ENCODE data around the gene MAGEB4. TPM values are rescaled to one million over a fixed set of nuclear protein-coding genes. Genes with fewer than 3 reads are reported as not detected.
A peak's percentile ranks its signal among the peaks of the same experiment; 100 is the strongest.

MAGEB4 gene
- polyA plus RNA-seq, 1 donor (not counting 4 experiments of a cell fraction or from before 2014, with no cell fraction given), result not detected

DNA sequence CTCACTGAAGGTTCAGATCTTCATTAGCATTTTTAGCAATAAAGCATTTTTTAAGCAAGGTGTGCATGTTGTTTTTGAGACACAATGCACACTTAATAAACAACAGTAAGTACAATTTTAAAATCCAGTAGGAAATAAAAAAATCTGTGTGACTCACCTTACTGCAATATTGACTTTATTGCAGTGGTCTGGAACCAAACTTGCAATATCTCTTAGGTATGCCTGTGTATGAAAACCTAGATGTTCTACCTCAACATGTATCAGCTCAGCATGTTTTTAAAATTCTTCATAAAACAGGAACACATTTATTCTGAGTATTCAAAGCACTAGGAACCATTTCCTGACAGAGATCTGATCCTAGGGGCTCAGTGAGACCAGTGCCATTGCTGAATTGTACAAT lies 40.7 kb downstream of the MAGEB4 start:
- no peak overlapping the region for H2AFZ ChIP-seq (ENCODE audit: control insufficient read depth, low read length)
- no peak for DNase-seq (ENCODE audit: low read depth, low spot score)

DNA sequence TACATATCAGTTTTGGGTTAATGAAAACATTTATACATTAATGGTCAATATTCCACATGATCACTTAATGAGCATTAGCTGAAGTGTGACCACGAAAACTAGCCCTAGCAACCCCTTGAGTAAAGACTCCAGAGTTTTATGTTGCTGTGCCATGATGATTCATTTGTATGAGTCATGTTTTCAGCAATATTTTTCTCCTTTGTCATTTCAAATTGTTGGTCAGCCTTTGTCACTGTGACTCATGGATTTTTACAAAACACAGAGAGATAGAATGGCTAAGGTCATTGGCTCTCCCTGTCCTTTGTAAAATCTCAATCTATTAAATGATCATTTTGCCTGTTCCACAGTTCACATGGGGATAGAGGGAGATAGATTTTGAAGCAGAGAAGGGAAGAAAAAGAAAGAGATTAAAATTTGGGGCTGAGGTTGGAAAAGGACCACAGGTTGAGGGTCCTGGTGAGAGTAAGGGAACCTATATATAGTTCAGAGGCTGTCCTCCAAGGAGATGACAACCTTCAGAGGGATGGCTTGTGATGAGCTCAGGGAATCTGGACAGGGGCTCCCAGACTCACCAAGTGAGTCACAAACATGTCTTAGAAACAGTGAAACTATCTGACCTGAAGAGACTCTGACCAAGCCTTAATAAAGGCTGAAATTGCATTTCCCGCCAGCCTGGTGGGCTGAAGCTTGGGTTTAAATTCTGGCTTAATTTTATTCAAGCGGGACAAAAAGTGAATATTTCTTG lies 41.8 kb downstream of the MAGEB4 start:
- dilution Hi-C loops (cut with MboI; ENCODE audit: extremely low pct_ligation_motif_present, low sequenced_read_pairs), result no loop called here
- peaks cover 5% of the 10 kb centered on the region for H3K4me1 ChIP-seq (ENCODE audit: control insufficient read depth, extremely low read depth, insufficient read depth, low read length)
- peak; percentile 58 for FAIRE-seq
- H4K20me1 ChIP-seq (ENCODE audit: control insufficient read depth, extremely low read depth, insufficient read depth, low read length), result no peaks in the 10 kb centered on the region
- H3K79me2 ChIP-seq (ENCODE audit: control insufficient read depth, insufficient read depth, low read length), result no peaks in the 10 kb centered on the region
- no peak overlapping the region for H3K9ac ChIP-seq (ENCODE audit: control insufficient read depth, extremely low read depth, insufficient read depth, low read length)
- TF ChIP-seq, protein P1, sequence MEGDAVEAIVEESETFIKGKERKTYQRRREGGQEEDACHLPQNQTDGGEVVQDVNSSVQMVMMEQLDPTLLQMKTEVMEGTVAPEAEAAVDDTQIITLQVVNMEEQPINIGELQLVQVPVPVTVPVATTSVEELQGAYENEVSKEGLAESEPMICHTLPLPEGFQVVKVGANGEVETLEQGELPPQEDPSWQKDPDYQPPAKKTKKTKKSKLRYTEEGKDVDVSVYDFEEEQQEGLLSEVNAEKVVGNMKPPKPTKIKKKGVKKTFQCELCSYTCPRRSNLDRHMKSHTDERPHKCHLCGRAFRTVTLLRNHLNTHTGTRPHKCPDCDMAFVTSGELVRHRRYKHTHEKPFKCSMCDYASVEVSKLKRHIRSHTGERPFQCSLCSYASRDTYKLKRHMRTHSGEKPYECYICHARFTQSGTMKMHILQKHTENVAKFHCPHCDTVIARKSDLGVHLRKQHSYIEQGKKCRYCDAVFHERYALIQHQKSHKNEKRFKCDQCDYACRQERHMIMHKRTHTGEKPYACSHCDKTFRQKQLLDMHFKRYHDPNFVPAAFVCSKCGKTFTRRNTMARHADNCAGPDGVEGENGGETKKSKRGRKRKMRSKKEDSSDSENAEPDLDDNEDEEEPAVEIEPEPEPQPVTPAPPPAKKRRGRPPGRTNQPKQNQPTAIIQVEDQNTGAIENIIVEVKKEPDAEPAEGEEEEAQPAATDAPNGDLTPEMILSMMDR (optimal IDR thresholded peaks at IDR 0.05 in 1 of 3, IDR thresholded peaks at IDR 0.05 in 1 of 3, conservative IDR thresholded peaks at IDR 0.05 in 1 of 3; ENCODE audit: extremely low read depth in 1 of 3, insufficient read depth in 2 of 3, low read length in 3 of 3), result no peak
- TF ChIP-seq EZH2 (IDR thresholded peaks at IDR 0.05; ENCODE audit: low read length), result no peak
- H2AFZ ChIP-seq (ENCODE audit: control insufficient read depth, low read length), result no peak overlapping the region
- peak overlapping the region; percentile 44 for H3K27ac ChIP-seq (ENCODE audit: control insufficient read depth, insufficient read depth, low read length)
- no peak overlapping the region for H3K4me3 ChIP-seq (ENCODE audit: control insufficient read depth in 2 of 3, extremely low read depth in 1 of 3, insufficient read depth in 2 of 3, low read depth in 1 of 3, low read length in 3 of 3)
- no peak overlapping the region for H3K4me2 ChIP-seq (ENCODE audit: control insufficient read depth, extremely low read depth, insufficient read depth, low read depth, low read length)
- no peaks in the 10 kb centered on the region for H3K36me3 ChIP-seq (ENCODE audit: control insufficient read depth in 2 of 2, extremely low read depth in 1 of 2, insufficient read depth in 2 of 2, low read length in 2 of 2)
- no peaks in the 10 kb centered on the region for H3K27me3 ChIP-seq (ENCODE audit: control insufficient read depth, extremely low read depth, insufficient read depth, low read length)
- no peaks in the 10 kb centered on the region for H3K9me1 ChIP-seq (ENCODE audit: control insufficient read depth, extremely low read depth, insufficient read depth, low read length)
- peak; percentile 32 for DNase-seq (ENCODE audit: low read depth, low spot score)
- no peaks in the 10 kb centered on the region for H3K9me3 ChIP-seq (ENCODE audit: control insufficient read depth, low read depth, low read length)

More for the DNA sequence above, 40.7 kb downstream of the MAGEB4 start:
- Histone ChIP-seq H3K4me2 (ENCODE audit: control insufficient read depth, extremely low read depth, insufficient read depth, low read depth, low read length) (no peak overlapping the region), H3K9ac (ENCODE audit: control insufficient read depth, extremely low read depth, insufficient read depth, low read length) (no peak overlapping the region), H3K9me1 (ENCODE audit: control insufficient read depth, extremely low read depth, insufficient read depth, low read length) (no peaks in the 10 kb centered on the region), H3K4me1 (ENCODE audit: control insufficient read depth, extremely low read depth, insufficient read depth, low read length) (peaks cover 5% of the 10 kb centered on the region), H3K9me3 (ENCODE audit: control insufficient read depth, low read depth, low read length) (no peaks in the 10 kb centered on the region), H3K27ac (ENCODE audit: control insufficient read depth, insufficient read depth, low read length) (no peak overlapping the region), H3K79me2 (ENCODE audit: control insufficient read depth, insufficient read depth, low read length) (no peaks in the 10 kb centered on the region), H3K4me3 (ENCODE audit: control insufficient read depth in 2 of 3, extremely low read depth in 1 of 3, insufficient read depth in 2 of 3, low read depth in 1 of 3, low read length in 3 of 3) (no peak overlapping the region), H4K20me1 (ENCODE audit: control insufficient read depth, extremely low read depth, insufficient read depth, low read length) (no peaks in the 10 kb centered on the region), H3K27me3 (ENCODE audit: control insufficient read depth, extremely low read depth, insufficient read depth, low read length) (no peaks in the 10 kb centered on the region), H3K36me3 (ENCODE audit: control insufficient read depth in 2 of 2, extremely low read depth in 1 of 2, insufficient read depth in 2 of 2, low read length in 2 of 2) (no peaks in the 10 kb centered on the region)
- dilution Hi-C loops (cut with MboI; ENCODE audit: extremely low pct_ligation_motif_present, low sequenced_read_pairs), result no loop called here
- TF ChIP-seq, protein P1 (optimal IDR thresholded peaks at IDR 0.05 in 1 of 3, IDR thresholded peaks at IDR 0.05 in 1 of 3, conservative IDR thresholded peaks at IDR 0.05 in 1 of 3; ENCODE audit: extremely low read depth in 1 of 3, insufficient read depth in 2 of 3, low read length in 3 of 3), result no peak
- no peak for TF ChIP-seq EZH2 (IDR thresholded peaks at IDR 0.05; ENCODE audit: low read length)
- FAIRE-seq, result no peak

Other genes starting within 250 kb of the MAGEB4 start
- not detected in 3 replicates for gene MAGEB2, start 26.4 kb upstream of the MAGEB4 start, polyA plus RNA-seq
- not detected in 3 replicates for gene MAGEB3, start 11.3 kb upstream of the MAGEB4 start, polyA plus RNA-seq
- gene MAGEB1, start 5.1 kb downstream of the MAGEB4 start, polyA plus RNA-seq, result not detected in 3 replicates
- gene NR0B1, start 67.4 kb downstream of the MAGEB4 start, polyA plus RNA-seq, result not detected in 3 replicates